GM18861 (cell line): ENCODE results near the gene MYRIP.
A peak's percentile ranks its signal among the peaks of the same experiment; 100 is the strongest.

Experiments used
- ATAC-seq: cut with Tn5 transposase; IDR thresholded peaks from one replicate; pipeline ENCODE4 v1.9.1; 2021; ENCODE audit not compliant: unreplicated experiment

MYRIP gene

DNA sequence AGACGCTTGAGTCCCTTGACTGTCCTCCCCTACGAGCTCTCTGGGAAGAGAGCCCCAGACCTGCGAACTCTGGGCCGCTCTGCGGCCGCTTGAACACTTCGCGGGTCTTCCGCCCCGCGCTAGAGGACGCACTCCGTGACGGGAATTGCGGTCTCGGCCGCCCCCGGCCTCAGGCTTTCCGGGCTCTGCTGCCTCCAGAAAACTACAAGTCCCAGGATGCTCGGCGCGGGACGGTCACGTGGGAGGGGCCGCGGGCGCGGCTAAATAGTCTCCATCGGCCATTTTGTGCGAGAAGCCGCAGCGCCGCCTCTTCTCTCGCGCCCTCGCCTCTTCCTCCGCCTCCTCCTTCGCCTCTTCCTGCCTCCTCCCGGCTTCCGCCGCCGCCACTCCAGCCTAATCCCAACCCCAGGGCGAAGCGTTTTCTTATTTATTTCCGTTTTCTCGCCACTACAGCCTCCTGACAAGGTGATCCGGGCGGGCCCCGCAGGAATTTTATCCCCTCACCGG lies 500.1 kb downstream of the MYRIP start, which contains the start of gene EIF1B:
TSS of gene EIF1B (plus strand) at position 290 of the 507 bp plus-strand sequence. CDS start 235 bp downstream, outside the sequence.
- ATAC-seq: peak; percentile 91
